CD4-positive, alpha-beta T cell (primary cell): Measurements from ENCODE around the gene DKKL1. TPM values are rescaled to one million over a fixed set of nuclear protein-coding genes. Genes with fewer than 3 reads are reported as not detected.

Experiments
- ATAC-seq: fragments of 200-7000 bp; cut with Tn5 transposase; one replicate; pipeline ENCODE4 v1.10.0; 2022; ENCODE audit warnings: mild to moderate bottlenecking; ENCODE audit not compliant: poor library complexity
- CTCF ChIA-PET: fragments of 350-600 bp; sonication (Branson Sonifier 250); formaldehyde crosslinking; loops from one replicate; lab custom pipeline; 2021; ENCODE audit warnings: antibody characterized with exemption, inconsistent platforms; lab: Charles Lee
- POLR2A ChIA-PET: fragments of 350-600 bp; sonication (Branson Sonifier 250); formaldehyde crosslinking; loops from one replicate; lab custom pipeline; 2021; ENCODE audit warnings: antibody characterized with exemption, inconsistent platforms; lab: Charles Lee
- DNase-seq, 14 experiments: peaks; one replicate each; pipeline ENCODE4 v3.0.0-alpha.2; 2013 to 2020; ENCODE audit warnings: mixed read lengths in 2 of 14
- H3K27ac ChIP-seq, 2 donors: one replicate each; pipeline versions ENCODE4 v1.5.1 to v1.7.0; 2013; ENCODE audit warnings: low read length in 2 of 2, low read depth in 1 of 2, mild to moderate bottlenecking in 1 of 2
- H3K27me3 ChIP-seq, 2 experiments: 1 replicate in 1 of 2; 2 replicates in 1 of 2; pipeline versions ENCODE4 v1.6.1 to v1.7.0; 2013; ENCODE audit warnings: low read length in 2 of 2, control low read depth in 1 of 2, mild to moderate bottlenecking in 1 of 2, moderate library complexity in 1 of 2; ENCODE audit not compliant: insufficient read depth in 2 of 2, control insufficient read depth in 1 of 2
- H3K36me3 ChIP-seq: one replicate; pipeline ENCODE4 v1.6.1; 2013; ENCODE audit warnings: low read length, control low read depth; ENCODE audit not compliant: insufficient read depth
- H3K4me1 ChIP-seq: one replicate; pipeline ENCODE4 v1.6.1; 2013; ENCODE audit warnings: low read length, control low read depth; ENCODE audit not compliant: insufficient read depth
- H3K4me3 ChIP-seq: one replicate; pipeline ENCODE4 v1.5.1; 2013; ENCODE audit warnings: mild to moderate bottlenecking, low read length, moderate library complexity
- H3K9me3 ChIP-seq, 2 experiments: 1 replicate in 1 of 2; 2 replicates in 1 of 2; pipeline versions ENCODE4 v1.6.1 to v1.7.0; 2013; ENCODE audit warnings: low read length in 2 of 2, mild to moderate bottlenecking in 2 of 2, control low read depth in 1 of 2, moderate library complexity in 1 of 2; ENCODE audit not compliant: control insufficient read depth in 1 of 2, insufficient read depth in 1 of 2
- H3K27ac Mint-ChIP-seq: one replicate; pipeline ENCODE4 v1.8.0; 2020; ENCODE audit warnings: mixed read lengths
- H3K27me3 Mint-ChIP-seq: one replicate; pipeline ENCODE4 v1.8.0; 2021; ENCODE audit warnings: mixed read lengths
- H3K36me3 Mint-ChIP-seq: one replicate; pipeline ENCODE4 v1.8.0; 2021; ENCODE audit warnings: low read depth, mixed read lengths
- H3K4me1 Mint-ChIP-seq: one replicate; pipeline ENCODE4 v1.8.0; 2021; ENCODE audit warnings: low read depth, mixed read lengths
- H3K4me3 Mint-ChIP-seq: one replicate; pipeline ENCODE4 v1.8.0; 2020; ENCODE audit warnings: mild to moderate bottlenecking, mixed read lengths
- H3K9me3 Mint-ChIP-seq: one replicate; pipeline ENCODE4 v1.8.0; 2020; ENCODE audit warnings: mixed read lengths
- CTCF ChIP-seq: fragments of 200-600 bp; IDR thresholded peaks from one replicate; pipeline ENCODE4 v1.8.0; 2022; ENCODE audit warnings: antibody characterized with exemption, mild to moderate bottlenecking
- intact Hi-C, 2 experiments: fragments of 100-400 bp; cut with DNase I in 1 of 2; cut with micrococcal nuclease in 1 of 2; formaldehyde crosslinking; loops; one replicate each; pipeline versions ENCODE4 v1.15.1 to v1.9.0; 2023 to 2025; cut with DNase I, micrococcal nuclease
- total RNA-seq, 174 experiments: library from RNA in 2 of 174; stranded (reverse) in 2 of 174; gene quantifications; one replicate each; pipeline ENCODE4 v1.2.3 and lab custom pipeline; 2021 to 2026

Gene DKKL1
- total RNA-seq, 2 experiments from 2014 or later: not detected

DNA sequence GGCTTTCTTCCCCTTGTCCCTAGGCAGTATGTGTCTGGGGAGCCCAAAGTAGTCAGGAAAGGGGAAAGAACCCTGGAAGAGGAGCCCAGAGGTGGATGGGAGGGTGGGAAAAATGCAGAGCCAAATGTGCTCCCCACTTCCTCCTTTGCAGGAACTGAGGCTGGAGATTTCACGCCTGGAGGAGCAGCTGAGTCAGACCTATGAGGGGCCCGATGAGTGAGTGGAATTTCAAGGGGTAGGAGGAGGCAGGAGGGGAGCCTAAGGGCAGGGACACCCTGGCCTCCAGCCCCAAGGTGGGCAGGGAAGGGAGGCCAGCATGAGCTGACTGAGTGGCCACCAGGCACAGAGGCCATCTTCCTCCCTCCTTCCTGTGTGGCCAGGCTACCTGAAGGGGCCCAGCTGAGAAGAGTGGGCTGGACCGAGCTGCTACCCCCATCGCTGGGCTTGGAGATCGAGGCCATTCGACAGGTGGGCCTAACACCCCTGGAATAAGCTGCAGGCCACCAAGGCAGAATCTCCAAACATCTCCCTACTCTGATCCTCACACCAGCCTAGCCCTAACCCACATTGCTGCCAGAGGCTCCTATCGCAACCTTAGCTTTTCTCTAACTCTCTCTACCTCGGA is 45.3 kb downstream of the DKKL1 start:
- H3K27ac Mint-ChIP-seq: peak overlapping the region; percentile 82
- H3K9me3 Mint-ChIP-seq: no peaks in the 10 kb centered on the region
- no peaks in the 10 kb centered on the region for H3K27me3 ChIP-seq
- ChIA-PET POLR2A (interaction anchor here (1.3 to 3.9 kb wide), 4 partner anchors 11 to 43 kb away, joined by 6 to 20 read pairs (median 8); partner anchors contain the start of genes PIH1D1 and SLC17A7), CTCF (interaction anchor here (1.6 kb wide), 1 partner anchor 81 kb away, joined by 6 read pairs; no protein-coding TSS in a partner anchor)
- H3K36me3 ChIP-seq: no peaks in the 10 kb centered on the region
- intact Hi-C loops: loop anchor here in 1 of 2 experiments (2.0 kb wide), 1 partner anchor 14 kb away; the partner anchor contains the start of gene PTH2
- no peaks in the 10 kb centered on the region for H3K9me3 ChIP-seq
- H3K4me1 ChIP-seq: peaks cover 72% of the 10 kb centered on the region
- no peak for DNase-seq
- peak overlapping the region; percentile 17 to 65 for H3K27ac ChIP-seq
- H3K4me3 Mint-ChIP-seq: peak overlapping the region; percentile 49
- H3K36me3 Mint-ChIP-seq: no peaks in the 10 kb centered on the region
- peaks cover 68% of the 10 kb centered on the region for H3K4me1 Mint-ChIP-seq
- no peaks in the 10 kb centered on the region for H3K27me3 Mint-ChIP-seq
- H3K4me3 ChIP-seq: peak overlapping the region; percentile 11
- no peak for TF ChIP-seq CTCF
- ATAC-seq: no peak

DNA sequence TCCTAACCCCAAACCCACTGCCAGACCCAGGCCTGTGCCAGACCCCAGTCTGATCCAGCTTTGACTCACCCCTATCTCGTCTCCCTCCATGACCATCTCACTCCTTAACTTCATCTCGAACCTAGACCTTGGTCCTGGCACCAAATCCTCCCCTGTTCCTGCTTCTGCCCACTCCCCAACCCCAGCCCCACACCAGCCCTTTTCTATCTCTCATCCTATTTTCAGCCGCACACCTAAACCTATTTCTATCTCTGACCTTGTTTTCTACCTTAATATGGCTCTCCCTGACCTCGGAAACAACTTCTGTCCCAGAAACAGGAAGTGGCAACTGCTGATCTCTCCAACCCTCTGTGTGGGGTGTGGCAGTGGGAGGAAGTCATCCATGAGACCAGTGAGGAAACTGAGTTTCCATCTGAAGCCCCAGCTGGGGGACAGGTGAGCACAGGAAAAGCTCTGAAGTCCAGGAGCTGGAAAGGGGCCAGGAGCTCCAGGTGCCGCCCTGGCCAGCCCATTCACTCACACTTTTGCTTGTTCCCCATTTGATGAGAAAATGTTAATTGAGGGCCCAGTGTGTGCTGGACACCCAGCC is 45.9 kb downstream of the DKKL1 start:
- H3K27ac ChIP-seq: peak overlapping the region; percentile 17 to 65
- Mint-ChIP-seq H3K4me1 (peaks cover 67% of the 10 kb centered on the region), H3K27me3 (no peaks in the 10 kb centered on the region), H3K9me3 (no peaks in the 10 kb centered on the region), H3K4me3 (peak overlapping the region; percentile 49), H3K36me3 (no peaks in the 10 kb centered on the region), H3K27ac (peak overlapping the region; percentile 82)
- ATAC-seq (peak; percentile 61), DNase-seq (peak in 4 of 14 experiments; percentile 42 to 75 (median 57))
- H3K9me3 ChIP-seq: no peaks in the 10 kb centered on the region
- H3K4me3 ChIP-seq: peak overlapping the region; percentile 11
- H3K4me1 ChIP-seq: peaks cover 72% of the 10 kb centered on the region
- POLR2A ChIA-PET: interaction anchor here (0.6 to 3.9 kb wide), 5 partner anchors 11 to 44 kb away, joined by 4 to 20 read pairs (median 6); partner anchors contain the start of genes ALDH16A1, PIH1D1 and SLC17A7
- intact Hi-C loops: loop anchor here in 1 of 2 experiments (2.0 kb wide), 1 partner anchor 13 kb away; the partner anchor contains the start of gene PTH2
- no peak for TF ChIP-seq CTCF
- H3K27me3 ChIP-seq: no peaks in the 10 kb centered on the region
- H3K36me3 ChIP-seq: no peaks in the 10 kb centered on the region
- CTCF ChIA-PET: interaction anchor here (0.7 to 1.6 kb wide), 3 partner anchors 18 to 82 kb away, joined by 3 to 6 read pairs (median 3); no protein-coding TSS in a partner anchor

DNA sequence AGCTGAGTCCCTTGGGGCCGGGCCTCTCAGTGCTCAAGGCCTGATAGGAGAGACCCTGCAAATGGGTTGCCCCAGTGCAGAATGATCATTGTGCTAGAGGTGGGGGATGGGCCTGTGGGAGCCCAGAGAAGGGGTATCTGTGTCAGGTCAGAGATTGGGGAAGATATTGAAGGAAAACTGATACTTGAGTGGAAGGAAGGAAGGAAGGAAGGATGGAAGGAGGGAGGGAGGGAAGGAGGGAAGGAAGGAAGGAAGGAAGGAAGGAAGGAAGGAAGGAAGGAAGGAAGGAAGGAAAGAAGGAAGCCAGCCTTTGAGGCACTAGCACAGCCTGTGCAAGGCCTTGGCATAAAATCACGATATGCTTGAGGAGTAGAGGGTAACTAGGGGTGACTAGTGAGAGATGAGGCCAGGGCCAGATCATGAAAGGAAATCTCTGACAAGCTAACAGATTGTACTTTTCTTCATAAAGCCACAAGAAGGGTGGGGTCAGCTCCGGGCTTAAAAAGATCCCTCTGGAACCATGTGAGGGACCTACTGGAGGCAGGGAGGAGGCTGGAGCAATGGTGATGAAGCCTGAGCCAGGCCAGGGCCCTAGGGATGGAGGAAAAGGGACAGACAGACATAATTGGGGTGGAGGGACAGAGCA is 48.1 kb downstream of the DKKL1 start:
- Histone ChIP-seq H3K9me3 (no peaks in the 10 kb centered on the region), H3K4me1 (peaks cover 60% of the 10 kb centered on the region), H3K36me3 (no peaks in the 10 kb centered on the region), H3K27ac (no peak overlapping the region), H3K27me3 (peaks cover 0 to 3% of the 10 kb centered on the region in 2 experiments), H3K4me3 (no peak overlapping the region)
- H3K36me3 Mint-ChIP-seq: no peaks in the 10 kb centered on the region
- H3K4me3 Mint-ChIP-seq: no peak overlapping the region
- POLR2A ChIA-PET: interaction anchor here (3.9 kb wide), 1 partner anchor 8 kb away, joined by 20 read pairs; no protein-coding TSS in a partner anchor
- ATAC-seq (no peak), DNase-seq (no peak)
- intact Hi-C loops: no loop called here
- no peaks in the 10 kb centered on the region for H3K9me3 Mint-ChIP-seq
- H3K27ac Mint-ChIP-seq: peak overlapping the region; percentile 82
- TF ChIP-seq CTCF: no peak
- CTCF ChIA-PET: interaction anchor here (0.9 kb wide), 1 partner anchor 32 kb away, joined by 3 read pairs; no protein-coding TSS in a partner anchor
- H3K4me1 Mint-ChIP-seq: peaks cover 60% of the 10 kb centered on the region
- no peaks in the 10 kb centered on the region for H3K27me3 Mint-ChIP-seq
